ENCODE measurements around the gene LRRN4CL.
"Not testable (repeated sequence)": the region's sequence is repeated elsewhere in the genome, so short reads cannot be mapped to it uniquely, and the experiment has no call there.

The LRRN4CL gene

DNA sequence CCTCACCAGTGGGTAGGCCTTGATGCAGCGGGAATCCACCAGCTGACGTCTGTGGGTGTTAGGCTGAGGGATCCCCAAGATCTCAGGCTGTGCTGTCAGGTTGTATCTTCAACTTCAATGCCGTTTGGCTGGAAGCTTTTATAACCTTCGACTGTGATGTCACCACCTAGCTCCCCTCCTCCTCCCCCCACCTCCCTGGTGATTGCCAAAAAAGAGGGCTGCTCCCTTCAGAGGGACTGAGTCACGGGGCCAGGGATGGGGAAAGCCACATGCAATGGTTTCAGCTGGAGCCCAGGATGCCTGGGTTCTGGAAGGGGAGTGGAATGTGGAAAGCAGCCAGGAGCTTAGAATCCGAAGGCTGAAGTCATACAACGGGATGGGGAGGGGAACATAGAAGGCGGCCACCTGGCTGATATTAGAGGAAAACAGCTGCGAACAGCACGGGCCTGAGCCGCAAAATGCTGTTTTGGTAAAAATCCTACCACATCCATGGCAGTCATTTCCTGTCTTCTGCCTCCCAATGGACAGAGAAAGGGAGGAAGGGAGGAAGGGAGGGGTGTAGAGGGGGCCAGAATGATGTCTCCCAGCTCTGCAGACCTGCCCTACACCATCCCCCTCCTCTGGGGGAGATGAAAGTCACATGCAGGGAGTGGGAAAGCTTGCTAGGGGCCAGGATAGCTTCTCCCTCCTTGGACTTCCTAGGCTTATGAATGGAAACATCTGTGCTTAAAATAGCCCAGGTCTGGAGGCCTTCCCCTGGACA lies at the start of gene LRRN4CL:
TSS of gene LRRN4CL (minus strand) at position 110 of the 763 bp plus-strand sequence. CDS start 1,022 bp downstream, outside the sequence.
- no peak for DNase-seq (ENCODE audit: low read depth)

DNA sequence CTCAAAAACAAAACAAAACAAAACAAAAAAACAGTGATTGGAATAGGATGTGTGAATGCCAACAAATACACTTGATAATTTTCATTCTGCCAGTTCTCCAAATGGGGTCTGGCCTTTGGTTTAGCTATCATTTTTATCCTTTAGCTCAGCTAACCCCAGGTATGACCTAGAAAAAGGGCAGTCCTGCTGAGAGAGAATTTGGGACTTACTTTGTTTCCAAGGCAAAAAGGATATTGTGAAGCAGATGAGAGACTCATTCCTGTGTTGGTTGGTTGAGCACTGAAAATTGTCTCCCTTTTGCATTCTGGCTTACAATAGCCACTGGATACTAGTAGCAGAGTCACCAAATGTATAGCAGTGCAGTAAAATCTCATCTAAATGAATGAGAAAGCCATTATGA lies 47.9 kb upstream of the LRRN4CL start:
- no peak for DNase-seq (ENCODE audit: low read depth)

DNA sequence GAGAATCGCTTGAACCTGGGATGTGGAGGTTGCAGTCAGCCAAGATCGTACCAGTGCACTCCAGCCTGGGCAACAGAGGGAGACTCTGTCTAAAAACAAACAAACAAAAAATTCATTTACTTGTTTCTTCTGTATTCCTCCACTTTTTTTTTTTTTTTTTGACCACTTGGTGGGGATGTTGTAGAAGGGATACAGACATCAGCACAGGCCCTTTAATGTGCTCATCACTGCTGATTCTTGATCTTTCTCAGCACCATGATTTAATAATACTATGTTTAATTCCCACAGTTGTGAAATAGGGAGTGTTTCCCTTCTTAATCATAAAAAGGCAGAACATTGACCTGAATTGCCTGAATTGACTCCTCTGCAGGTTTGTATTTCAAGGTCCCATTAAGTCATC lies 43.5 kb upstream of the LRRN4CL start:
- no peak for DNase-seq (ENCODE audit: low read depth)

DNA sequence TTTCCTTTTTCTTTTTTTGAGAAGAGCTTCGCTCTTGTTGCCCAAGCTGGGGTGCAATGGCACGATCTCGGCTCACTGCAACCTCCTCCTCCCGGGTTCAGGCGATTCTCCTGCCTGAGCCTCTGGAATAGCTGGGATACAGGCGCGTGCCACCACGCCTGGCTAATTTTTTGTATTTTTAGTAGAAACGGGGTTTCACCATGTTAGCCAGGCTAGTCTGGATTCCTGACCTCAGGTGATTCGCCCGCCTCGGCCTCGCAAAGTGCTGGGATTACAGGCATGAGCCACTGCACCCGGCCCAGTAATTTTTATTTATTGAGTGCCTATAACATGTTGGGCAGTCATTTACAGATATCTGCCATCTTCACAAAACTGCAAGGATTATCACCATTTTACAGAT lies 40.7 kb upstream of the LRRN4CL start:
- not testable (repeated sequence) for DNase-seq (ENCODE audit: low read depth)

DNA sequence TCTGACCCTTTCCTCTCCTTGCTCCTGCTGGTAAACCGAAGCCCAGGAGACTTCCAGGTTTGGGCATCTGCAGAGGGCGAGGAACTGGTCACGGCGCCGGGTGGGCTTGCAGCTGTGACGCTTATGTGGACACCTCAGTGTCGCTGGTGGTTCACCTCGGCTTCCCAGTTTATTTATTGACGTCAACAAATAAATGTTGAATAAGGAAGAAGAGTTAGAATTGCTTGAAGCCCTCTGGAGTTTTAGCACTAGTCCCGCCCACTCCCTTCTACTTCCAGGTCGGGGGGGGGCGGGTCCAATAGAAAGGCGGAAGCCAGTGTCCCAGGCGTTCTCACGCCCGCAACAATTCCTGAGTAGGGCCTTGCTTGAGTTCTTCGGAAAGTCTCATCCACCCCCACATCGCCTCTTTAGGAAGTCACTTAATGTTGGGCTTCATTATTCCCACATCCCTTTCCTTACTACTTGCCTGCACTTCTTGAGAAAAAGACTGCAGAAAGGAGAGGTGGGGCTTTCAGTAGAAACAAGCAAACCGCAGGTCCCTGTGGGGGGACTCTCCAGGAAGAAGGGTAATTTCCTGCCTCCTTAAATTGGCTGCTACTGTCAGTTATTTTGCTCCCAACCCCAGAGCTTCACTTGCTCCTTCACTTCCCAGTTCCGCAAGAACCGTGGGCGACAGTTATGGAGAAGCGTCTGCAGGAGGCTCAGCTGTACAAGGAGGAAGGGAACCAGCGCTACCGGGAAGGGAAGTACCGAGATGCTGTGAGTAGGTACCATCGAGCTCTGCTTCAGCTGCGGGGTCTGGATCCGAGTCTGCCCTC lies 39.0 kb upstream of the LRRN4CL start, which contains the start of gene TTC9C:
TSS of gene TTC9C (plus strand) at position 316 of the 818 bp plus-strand sequence. CDS start at position 679, 363 bp downstream.
- peak; percentile 76 for DNase-seq (ENCODE audit: low read depth)

DNA sequence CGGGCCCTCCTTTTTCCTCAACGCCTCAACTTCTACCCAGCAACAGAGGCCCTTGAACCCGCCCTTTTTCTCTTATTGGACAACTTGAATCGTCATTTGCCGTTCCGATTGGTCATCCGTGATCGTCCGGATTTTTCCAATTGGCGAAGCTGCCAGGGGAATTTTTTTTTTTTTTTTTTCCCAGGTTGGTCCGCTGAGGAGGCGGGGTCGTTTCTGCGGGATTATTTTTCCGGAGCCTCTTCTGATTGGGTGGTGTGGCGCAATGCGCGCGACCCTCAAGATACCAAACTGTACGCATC lies 38.5 kb upstream of the LRRN4CL start:
- DNase-seq (ENCODE audit: low read depth): peak; percentile 82

DNA sequence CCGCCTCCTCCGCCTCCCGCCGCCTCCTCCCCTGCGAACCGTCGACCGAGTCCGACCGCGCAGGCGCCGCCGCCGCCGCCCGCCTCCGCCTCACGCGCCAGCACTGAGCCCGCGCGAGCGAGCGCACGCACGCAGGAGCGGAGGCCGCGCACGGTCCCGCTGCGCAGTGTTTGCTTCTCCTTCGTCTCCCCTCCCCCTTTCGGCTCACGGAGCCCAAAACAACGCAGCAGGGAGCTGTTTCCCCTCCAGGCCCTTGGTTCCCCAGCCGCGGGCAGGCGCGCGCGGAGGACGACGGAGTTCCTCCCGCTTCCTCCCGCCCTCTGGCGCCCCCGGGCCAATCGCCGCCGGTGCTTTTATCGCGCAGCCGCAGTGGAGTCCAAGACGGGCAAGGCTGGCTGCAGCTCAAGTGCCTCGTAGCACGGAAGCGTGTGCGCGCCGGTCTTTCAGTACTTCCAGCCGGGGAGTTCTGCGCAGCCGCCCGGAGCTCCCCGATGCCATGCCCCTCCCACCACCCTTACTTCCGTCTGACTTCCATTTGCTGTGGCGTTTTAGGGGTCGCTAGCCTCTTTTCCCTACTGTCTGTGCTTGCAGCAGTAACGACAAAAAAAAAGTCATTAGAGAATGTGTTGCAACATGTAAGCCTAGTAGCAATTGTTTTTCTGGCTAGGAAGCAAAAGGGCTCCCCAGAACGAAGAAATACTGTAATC lies 38.0 kb upstream of the LRRN4CL start, which contains the start of gene HNRNPUL2:
TSS of gene HNRNPUL2 (minus strand) at position 293 of the 707 bp plus-strand sequence. CDS start 301 bp downstream, outside the sequence.
- peak; percentile 99 for DNase-seq (ENCODE audit: low read depth)

DNA sequence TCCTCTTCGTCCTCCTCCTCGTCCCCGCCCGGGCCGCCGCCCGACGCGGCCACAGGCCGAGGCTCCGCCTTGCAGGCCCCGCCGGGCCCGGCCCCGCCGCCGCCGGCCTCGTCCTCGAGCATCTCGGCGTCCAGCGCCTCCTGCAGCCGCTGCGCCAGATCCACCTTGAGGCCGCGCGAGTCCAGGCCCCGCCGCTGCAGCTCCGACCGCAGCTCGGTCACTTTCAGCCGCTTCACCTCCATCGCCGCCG lies 37.5 kb upstream of the LRRN4CL start:
- no peak for DNase-seq (ENCODE audit: low read depth)

DNA sequence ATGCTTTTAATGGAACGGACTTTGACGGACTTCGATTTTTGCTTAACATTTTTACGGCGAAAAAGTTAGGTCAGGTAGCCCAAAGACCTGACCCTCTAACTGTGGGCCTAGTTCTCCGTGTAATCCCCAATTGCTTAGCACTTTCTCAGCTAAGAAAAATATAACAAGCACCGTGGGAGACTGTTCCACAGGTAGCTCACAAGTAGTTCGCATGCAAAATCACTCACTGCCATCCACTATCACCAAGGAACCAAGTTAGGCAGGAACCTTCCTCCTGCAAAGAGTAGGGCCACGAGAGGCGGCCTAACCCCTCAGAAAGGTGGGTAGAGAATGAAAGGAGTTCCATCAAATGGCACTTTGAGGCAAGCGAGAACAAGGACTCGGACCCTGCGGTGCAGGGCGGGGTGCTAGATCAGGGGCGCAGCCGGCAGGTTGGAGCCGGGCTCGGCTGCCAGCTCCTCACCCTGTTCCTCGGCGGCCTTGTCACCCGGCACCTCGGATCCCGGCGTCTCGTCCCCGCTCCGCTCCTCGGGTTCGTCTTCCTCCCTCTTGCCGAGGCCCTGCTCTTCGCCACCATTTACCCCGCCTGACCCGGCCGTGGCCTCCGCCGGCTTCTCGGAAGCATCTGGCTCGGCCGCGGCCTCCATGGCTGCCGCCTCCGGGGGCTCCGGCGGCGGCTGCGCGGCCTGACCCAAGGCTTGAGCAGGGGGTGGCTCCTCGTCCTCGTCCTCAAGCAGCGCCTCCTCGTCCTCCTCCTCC lies 37.0 kb upstream of the LRRN4CL start:
- DNase-seq (ENCODE audit: low read depth): peak; percentile 4

DNA sequence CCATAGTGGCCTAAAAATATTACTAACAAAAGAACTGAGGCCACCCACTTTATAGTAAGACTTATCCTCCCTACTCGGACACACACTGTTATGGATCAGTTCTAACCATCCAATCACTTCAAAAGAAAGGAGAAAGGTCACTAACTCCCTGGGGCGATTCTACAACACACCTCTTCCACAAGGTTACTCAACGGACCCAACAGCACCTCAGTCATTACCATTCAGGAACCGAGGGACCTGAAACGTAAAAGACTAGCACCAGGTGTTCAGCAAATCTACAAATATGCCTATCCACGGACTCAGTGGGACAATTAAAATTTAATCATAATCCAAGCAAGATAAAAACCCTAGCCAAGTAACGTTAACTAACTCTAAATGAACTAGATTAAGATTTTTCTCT lies 36.3 kb upstream of the LRRN4CL start:
- DNase-seq (ENCODE audit: low read depth): no peak

DNA sequence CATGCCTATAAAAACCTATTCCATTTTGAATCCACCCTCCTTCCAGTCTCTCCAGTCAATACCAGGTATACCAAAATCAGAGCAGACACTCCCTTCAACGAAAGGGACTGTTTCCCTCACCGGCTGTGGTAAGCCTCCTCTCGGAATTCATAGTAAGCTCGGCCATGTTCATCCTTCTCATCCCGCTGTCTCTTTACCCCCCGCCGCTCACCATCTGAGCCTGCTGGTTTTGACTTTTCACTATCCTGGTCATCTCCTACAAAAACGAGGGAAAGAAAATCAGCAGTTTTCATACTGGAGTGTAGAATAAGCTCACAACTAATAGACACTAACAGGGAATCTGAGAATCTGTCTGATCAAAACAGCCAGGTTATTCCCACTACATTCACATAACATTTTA lies 34.8 kb upstream of the LRRN4CL start:
- DNase-seq (ENCODE audit: low read depth): no peak

DNA sequence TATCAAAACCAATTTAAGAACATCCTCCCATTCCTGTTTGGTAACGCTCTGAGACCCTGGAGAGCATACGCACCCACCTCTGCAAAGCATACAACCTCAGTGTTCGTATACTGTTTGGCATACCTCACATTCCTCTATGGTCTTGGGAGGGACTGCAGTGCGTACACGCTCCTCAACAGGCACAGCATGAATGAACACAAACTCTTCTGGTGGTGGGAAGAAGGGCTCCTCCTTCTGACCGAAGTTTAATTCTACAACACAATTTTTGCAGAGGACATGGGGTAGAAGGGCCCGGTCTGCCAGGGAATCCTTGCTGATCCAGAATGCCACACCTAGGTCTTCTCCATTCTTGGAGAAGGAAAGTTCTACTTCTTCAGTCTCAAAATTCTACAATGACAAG lies 32.7 kb upstream of the LRRN4CL start:
- DNase-seq (ENCODE audit: low read depth): no peak

DNA sequence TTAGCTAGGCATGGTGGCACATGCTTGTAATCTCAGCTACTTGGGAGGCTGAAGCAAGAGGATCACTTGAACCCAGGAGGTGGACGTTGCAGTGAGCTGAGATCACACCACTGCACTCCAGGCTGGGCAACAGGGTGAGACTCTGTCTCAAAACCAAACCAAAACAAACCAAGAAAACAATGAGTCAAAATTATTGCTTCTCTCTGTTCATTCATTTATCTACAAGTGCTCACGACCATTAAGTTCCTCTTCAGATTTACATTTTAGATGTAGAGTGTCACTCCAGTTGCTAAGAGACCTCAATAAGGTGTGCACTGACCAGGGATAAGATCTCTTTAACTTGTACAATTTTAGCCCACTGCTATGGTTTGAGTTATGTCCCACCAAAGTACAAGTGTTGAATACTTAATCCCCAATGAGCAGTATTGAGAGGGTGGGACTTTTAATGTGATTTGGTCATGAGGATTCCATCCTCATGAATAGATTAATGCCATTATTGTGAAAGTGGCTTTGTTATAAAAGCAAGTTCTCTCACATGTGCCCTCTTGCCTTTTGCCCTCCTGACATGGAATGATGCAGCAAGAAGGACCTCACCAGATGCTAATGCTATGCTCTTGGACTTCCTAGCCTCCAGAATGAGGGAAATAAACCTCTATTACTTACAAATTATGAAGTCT lies 30.1 kb upstream of the LRRN4CL start:
- DNase-seq (ENCODE audit: low read depth): no peak

DNA sequence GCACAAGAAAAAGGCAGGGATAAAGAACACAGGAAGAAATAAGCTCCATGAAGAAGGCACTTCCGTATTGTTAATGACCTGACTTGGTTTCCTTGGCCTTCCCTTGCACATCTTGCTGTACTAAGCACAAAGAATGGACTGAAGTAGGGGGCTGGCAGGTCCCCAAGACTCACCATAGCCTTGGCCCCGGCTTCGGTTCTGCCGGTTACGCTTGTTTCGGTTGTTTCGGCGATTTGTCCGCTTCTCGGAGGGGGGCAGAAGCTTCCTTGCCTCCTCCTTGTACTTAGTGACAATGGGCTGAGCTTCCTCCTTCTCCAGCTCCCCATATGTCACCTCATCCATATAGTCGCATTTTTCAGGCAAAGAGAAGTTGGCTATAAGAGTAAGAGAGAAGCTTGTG lies 27.5 kb upstream of the LRRN4CL start:
- no peak for DNase-seq (ENCODE audit: low read depth)

DNA sequence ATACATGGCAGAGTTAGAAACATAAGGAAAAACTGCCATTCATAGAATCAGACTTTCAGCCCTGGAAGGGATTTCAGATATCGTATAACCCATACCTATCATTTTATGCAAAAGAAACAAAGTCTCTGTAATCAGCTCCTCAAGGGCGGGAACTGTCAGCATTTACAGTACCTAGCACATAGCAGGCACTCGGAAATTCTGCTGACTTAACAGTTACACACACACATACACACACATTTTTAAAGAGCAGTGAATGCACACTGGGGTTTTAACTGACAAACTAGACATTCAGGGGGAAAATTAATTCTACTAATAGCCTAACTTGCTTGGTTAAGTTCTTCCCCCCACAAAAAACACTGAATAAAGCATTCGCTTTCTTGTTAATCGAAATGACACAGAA lies 26.9 kb upstream of the LRRN4CL start:
- DNase-seq (ENCODE audit: low read depth): no peak

DNA sequence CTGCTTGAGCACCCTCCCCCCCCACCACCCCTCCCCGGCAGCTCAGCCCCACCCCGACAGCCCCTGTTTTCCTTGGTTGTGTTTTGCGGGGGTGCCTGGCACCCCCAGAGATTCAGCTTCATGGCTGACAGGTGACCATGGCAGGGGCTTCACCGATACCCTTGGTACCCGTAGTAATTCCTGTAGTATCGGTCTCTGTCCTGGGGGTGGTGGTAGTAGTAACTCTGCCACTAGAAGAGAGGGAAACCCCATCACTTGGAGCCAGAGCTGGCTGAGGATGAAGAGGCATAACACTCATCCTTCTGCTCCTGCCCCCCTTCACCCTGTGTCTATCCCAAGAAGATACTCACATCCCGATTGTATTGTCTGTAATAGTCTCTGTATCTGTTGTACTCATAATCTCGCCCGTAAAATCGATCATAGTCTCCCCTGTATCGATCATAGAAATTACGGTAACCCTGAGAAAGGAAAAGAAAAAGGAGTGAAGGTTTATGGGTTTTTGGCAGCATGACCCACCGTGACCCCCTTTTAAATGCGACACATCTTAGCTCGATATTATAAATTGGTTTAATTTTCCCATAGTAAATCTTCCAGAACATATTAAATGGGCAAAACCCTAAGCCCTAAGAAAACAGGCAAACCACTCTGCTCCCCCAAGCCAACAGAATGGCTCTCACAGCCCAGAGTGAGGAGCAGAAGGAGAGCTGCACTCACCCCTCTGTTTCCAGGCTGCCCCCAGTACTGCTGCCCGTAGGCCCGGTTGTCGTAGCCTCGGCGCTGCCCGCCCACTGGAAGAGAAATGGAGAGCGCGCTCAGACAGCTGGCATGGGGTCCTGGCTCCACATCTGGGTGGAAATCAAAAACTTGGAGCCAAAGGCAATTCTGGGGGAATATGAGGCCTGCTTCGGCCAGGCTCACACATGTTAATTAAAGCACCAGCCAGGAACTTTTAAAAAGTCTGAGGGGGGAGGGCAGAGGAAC lies 26.1 kb upstream of the LRRN4CL start:
- DNase-seq (ENCODE audit: low read depth): no peak

DNA sequence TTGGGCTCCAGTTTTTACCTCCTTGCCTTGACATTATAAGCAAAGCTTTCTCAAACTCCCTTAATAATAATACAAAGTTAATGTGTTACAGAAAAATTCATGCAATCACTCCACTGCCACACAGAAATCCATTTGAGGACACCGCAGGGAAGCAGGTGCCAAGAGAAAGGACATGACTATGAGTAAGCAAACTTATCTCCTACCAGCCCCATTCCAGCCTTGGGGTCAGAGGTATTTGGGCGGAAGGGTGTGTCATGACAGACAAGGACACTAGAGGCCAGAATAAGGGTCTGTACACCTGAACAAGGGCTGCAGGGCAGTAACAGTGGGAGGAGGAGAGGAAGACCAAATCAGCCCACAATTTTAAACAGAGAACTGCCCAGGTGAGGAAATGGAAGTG lies 24.0 kb upstream of the LRRN4CL start:
- DNase-seq (ENCODE audit: low read depth): no peak

DNA sequence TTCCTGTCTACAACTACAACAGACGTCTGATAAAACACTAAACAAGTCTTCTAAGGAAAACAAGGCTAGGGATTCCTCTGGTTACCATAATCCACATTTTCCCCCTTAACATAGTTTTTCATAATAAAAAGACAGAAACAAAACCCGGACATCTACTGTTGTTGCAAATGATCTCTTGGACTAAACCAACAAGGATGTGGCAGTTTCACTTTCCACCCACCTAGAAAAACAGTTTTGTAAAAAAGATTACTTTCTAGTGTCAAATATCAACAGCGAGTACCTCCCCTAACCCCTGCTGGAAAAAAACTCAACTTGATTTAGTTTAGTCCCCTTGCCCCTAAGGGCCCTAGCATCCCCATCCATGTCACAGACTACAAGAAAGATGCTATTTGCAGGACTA lies 23.5 kb upstream of the LRRN4CL start:
- DNase-seq (ENCODE audit: low read depth): no peak

DNA sequence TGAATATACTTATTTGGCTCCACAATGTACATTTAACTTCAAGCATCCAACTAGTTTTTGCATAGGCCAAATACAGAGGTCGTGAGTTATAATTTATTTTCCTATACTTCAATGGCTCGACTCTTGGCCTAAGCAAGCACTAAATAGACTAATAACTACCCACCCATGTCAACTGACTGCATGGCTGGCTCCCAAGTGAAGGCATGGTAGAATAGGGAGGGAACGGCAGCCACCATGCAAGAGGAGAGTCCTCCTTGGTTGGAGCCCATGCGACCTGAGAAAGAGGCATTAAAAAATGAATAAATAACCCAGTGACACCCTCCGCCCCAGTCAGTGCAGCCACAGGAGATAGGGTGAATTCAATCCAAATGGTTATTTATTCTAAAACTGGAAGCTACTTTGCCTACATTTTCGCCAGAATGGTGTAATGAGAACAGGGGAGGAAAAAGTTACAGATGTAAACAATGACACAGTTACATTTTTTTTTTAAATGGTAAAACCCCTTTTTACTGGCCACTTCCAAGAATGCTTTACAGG lies 23.0 kb upstream of the LRRN4CL start:
- DNase-seq (ENCODE audit: low read depth): no peak

DNA sequence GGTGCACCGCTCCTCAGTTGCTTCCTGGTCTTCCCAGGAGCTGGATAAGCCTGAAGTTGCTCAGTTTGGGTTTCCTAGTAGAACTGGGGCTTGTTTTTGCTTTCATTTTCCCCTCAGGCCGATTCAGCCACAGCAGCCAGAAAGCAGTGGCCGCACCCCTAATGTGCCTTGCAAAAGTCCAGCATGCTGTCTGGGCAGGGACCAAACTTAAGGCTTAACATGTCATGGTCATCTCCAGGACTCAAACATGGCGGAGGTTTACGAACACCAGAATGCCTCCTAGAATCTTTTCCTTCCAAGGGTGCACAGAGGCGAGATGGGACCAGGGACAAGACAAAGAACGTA lies 20.6 kb upstream of the LRRN4CL start:
- no peak for DNase-seq (ENCODE audit: low read depth)
